Neural cell (in vitro differentiated cells): ENCODE results near the gene NSFL1C. TPM values are rescaled to one million over a fixed set of nuclear protein-coding genes. Genes with fewer than 3 reads are reported as not detected.

Experiments used
- H2AFZ ChIP-seq: fragments of 200-600, 300-800 bp; sonication (generic), shearing (Covaris generic); 2 replicates; pipeline ENCODE4 v1.6.0; 2014; ENCODE audit warnings: low read depth, mild to moderate bottlenecking, antibody characterized with exemption, low read length, moderate library complexity
- H3F3A ChIP-seq: fragments of 200-600 bp; shearing (Covaris generic); 2 replicates; pipeline ENCODE4 v1.6.1; 2016; ENCODE audit warnings: mild to moderate bottlenecking, moderate library complexity, mixed read lengths, antibody characterized with exemption, low read length; ENCODE audit not compliant: insufficient read depth, poor library complexity, severe bottlenecking
- H3K27ac ChIP-seq: fragments of 200-600, 300-800 bp; sonication (generic), shearing (Covaris generic); 2 replicates; pipeline ENCODE4 v1.5.1; 2014; ENCODE audit warnings: mild to moderate bottlenecking, low read length, moderate library complexity
- H3K27me3 ChIP-seq: fragments of 300-800, 200-600 bp; sonication (generic), shearing (Covaris generic); 2 replicates; pipeline ENCODE4 v1.6.0; 2014; ENCODE audit warnings: mild to moderate bottlenecking, low read depth, low read length, moderate library complexity; ENCODE audit not compliant: insufficient read depth
- H3K36me3 ChIP-seq: fragments of 300-800, 200-600 bp; sonication (generic), shearing (Covaris generic); 2 replicates; pipeline ENCODE4 v1.5.1; 2014; ENCODE audit warnings: mild to moderate bottlenecking, antibody characterized with exemption, low read length, moderate library complexity; ENCODE audit not compliant: insufficient read depth
- H3K4me2 ChIP-seq: fragments of 300-800, 200-600 bp; sonication (generic), shearing (Covaris generic); 2 replicates; pipeline ENCODE4 v1.6.0; 2014; ENCODE audit warnings: mild to moderate bottlenecking, low read length
- H3K4me3 ChIP-seq: fragments of 300-800, 200-600 bp; sonication (generic), shearing (Covaris generic); 2 replicates; pipeline ENCODE4 v1.5.1; 2014; ENCODE audit warnings: mild to moderate bottlenecking, low read length, moderate library complexity
- H3K79me2 ChIP-seq: fragments of 200-600 bp; shearing (Covaris generic); replicated peaks from 2 replicates; pipeline ENCODE4 v1.6.0; 2014; ENCODE audit warnings: mild to moderate bottlenecking, low read length, moderate library complexity; ENCODE audit not compliant: insufficient read depth
- H3K9ac ChIP-seq: fragments of 300-800, 200-600 bp; sonication (generic), shearing (Covaris generic); 2 replicates; pipeline ENCODE4 v1.6.1; 2016; ENCODE audit warnings: mild to moderate bottlenecking, low read length, mixed read lengths
- H3K9me2 ChIP-seq: fragments of 200-600 bp; shearing (Covaris generic); 2 replicates; pipeline ENCODE4 v1.6.1; 2016; ENCODE audit warnings: mild to moderate bottlenecking, low read length, mixed read lengths; ENCODE audit not compliant: insufficient read depth
- H3K9me3 ChIP-seq: fragments of 200-600, 300-800 bp; sonication (generic), shearing (Covaris generic); 2 replicates; pipeline ENCODE4 v1.6.1; 2016; ENCODE audit warnings: mild to moderate bottlenecking, mixed run types, low read length, moderate library complexity, mixed read lengths
- H4K20me1 ChIP-seq: fragments of 200-600 bp; shearing (Covaris generic); 2 replicates; pipeline ENCODE4 v1.6.1; 2016; ENCODE audit warnings: mild to moderate bottlenecking, mixed run types; ENCODE audit not compliant: insufficient read depth
- CTCF ChIP-seq: fragments of 450-650 bp; IDR thresholded peaks from 2 replicates; pipeline ENCODE4 v1.5.1; 2014; ENCODE audit warnings: antibody characterized with exemption, mild to moderate bottlenecking, moderate library complexity; ENCODE audit not compliant: poor library complexity, severe bottlenecking
- EP300 ChIP-seq: fragments of 450-650 bp; conservative IDR thresholded peaks from 2 replicates; pipeline ENCODE4 v1.6.1; 2014; ENCODE audit warnings: antibody characterized with exemption, mild to moderate bottlenecking, moderate library complexity; ENCODE audit not compliant: poor library complexity, severe bottlenecking
- EZH2 ChIP-seq: fragments of 200-600, 300-800 bp; shearing (Covaris generic), sonication (generic); IDR thresholded peaks from 2 replicates; pipeline ENCODE4 v1.6.1; 2014; ENCODE audit warnings: antibody characterized with exemption, low read length, borderline replicate concordance, mild to moderate bottlenecking; ENCODE audit not compliant: insufficient read depth, poor library complexity, severe bottlenecking
- MXI1 ChIP-seq: fragments of 450-650 bp; conservative IDR thresholded peaks from 2 replicates; pipeline ENCODE4 v1.6.1; 2014; ENCODE audit warnings: antibody characterized with exemption, mild to moderate bottlenecking; ENCODE audit not compliant: poor library complexity, severe bottlenecking
- POLR2AphosphoS5 ChIP-seq: IDR thresholded peaks from 2 replicates; pipeline ENCODE4 v1.6.1; 2012
- RAD21 ChIP-seq: fragments of 450-650 bp; conservative IDR thresholded peaks from 2 replicates; pipeline ENCODE4 v1.6.1; 2014; ENCODE audit warnings: antibody characterized with exemption, mild to moderate bottlenecking, moderate library complexity
- REST ChIP-seq: IDR thresholded peaks from 2 replicates; pipeline ENCODE4 v1.6.1; 2012; ENCODE audit warnings: borderline replicate concordance
- SMC3 ChIP-seq: fragments of 450-650 bp; conservative IDR thresholded peaks from 2 replicates; pipeline ENCODE4 v1.6.1; 2014; ENCODE audit warnings: antibody characterized with exemption, mild to moderate bottlenecking, moderate library complexity; ENCODE audit not compliant: poor library complexity
- TAF1 ChIP-seq: IDR thresholded peaks from 2 replicates; pipeline ENCODE4 v1.6.1; 2012; ENCODE audit warnings: low read depth
- polyA plus RNA-seq: library from polyadenylated mRNA; depleted of rRNA; stranded (reverse); fragments of >200 nt; gene quantifications from 2 replicates; pipeline ENCODE4 v1.2.3, GENCODE V29; 2014

The NSFL1C gene
- polyA plus RNA-seq, 1 donor from 2014 or later, result 48.7 TPM

- H2AFZ ChIP-seq, result no peak overlapping the region
- no peak overlapping the region for H3K4me2 ChIP-seq
- no peak overlapping the region for H3K4me3 ChIP-seq
- peaks cover 40% of the 10 kb centered on the region for H3K36me3 ChIP-seq
- H3F3A ChIP-seq, result no peaks in the 10 kb centered on the region
- TF ChIP-seq RAD21, result no peak
- TF ChIP-seq REST, result no peak
- TF ChIP-seq POLR2AphosphoS5, result no peak
- TF ChIP-seq CTCF, result no peak
- TF ChIP-seq SMC3, result no peak
- TF ChIP-seq TAF1, result no peak
- TF ChIP-seq MXI1, result no peak
- no peak for TF ChIP-seq EP300
- no peak for TF ChIP-seq EZH2
- H3K27me3 ChIP-seq, result no peaks in the 10 kb centered on the region
- H3K9me3 ChIP-seq, result peaks cover 11% of the 10 kb centered on the region
- no peaks in the 10 kb centered on the region for H3K9me2 ChIP-seq
- H3K27ac ChIP-seq, result no peak overlapping the region
- no peaks in the 10 kb centered on the region for H4K20me1 ChIP-seq
- no peaks in the 10 kb centered on the region for H3K79me2 ChIP-seq
- no peak overlapping the region for H3K9ac ChIP-seq
Observed at GRCh38 chr20:1449370-1449769, 17.3 kb downstream of the NSFL1C start.

- H3K9me2 ChIP-seq, result no peaks in the 10 kb centered on the region
- no peak overlapping the region for H3K4me2 ChIP-seq
- no peaks in the 10 kb centered on the region for H3K27me3 ChIP-seq
- no peak overlapping the region for H3K9ac ChIP-seq
- H2AFZ ChIP-seq, result no peak overlapping the region
- H3K79me2 ChIP-seq, result no peaks in the 10 kb centered on the region
- no peaks in the 10 kb centered on the region for H4K20me1 ChIP-seq
- no peak overlapping the region for H3K4me3 ChIP-seq
- peaks cover 11% of the 10 kb centered on the region for H3K9me3 ChIP-seq
- TF ChIP-seq SMC3 (no peak), EP300 (no peak), RAD21 (no peak), TAF1 (no peak), REST (no peak), CTCF (no peak), POLR2AphosphoS5 (no peak), MXI1 (no peak)
- H3F3A ChIP-seq, result no peaks in the 10 kb centered on the region
- no peak overlapping the region for H3K27ac ChIP-seq
- peaks cover 39% of the 10 kb centered on the region for H3K36me3 ChIP-seq
Observed at GRCh38 chr20:1448081-1448620, 18.5 kb downstream of the NSFL1C start.
